Measurements from ENCODE around the gene SWI5. TPM values are rescaled to one million over a fixed set of nuclear protein-coding genes. Genes with fewer than 3 reads are reported as not detected.
A peak's percentile ranks its signal among the peaks of the same experiment; 100 is the strongest.
"Not testable (repeated sequence)": the region's sequence is repeated elsewhere in the genome, so short reads cannot be mapped to it uniquely, and the experiment has no call there.

The SWI5 gene
- total RNA-seq, 1 donor from 2014 or later, result 26.0 TPM

- no peak for TF ChIP-seq CTCF (IDR thresholded peaks at IDR 0.05; ENCODE audit: unreplicated experiment)
- H3K9me3 Mint-ChIP-seq, result no peaks in the 10 kb centered on the region
- H3K4me1 Mint-ChIP-seq, result peaks cover 47% of the 10 kb centered on the region
- DNase-seq (ENCODE audit: low spot score in 2 of 2, unreplicated experiment in 2 of 2), result no peak
- H3K4me3 Mint-ChIP-seq, result peak overlapping the region; percentile 94
- H3K27ac Mint-ChIP-seq, result peak overlapping the region; percentile 96
- peaks cover 5% of the 10 kb centered on the region for H3K36me3 Mint-ChIP-seq
- no peaks in the 10 kb centered on the region for H3K27me3 Mint-ChIP-seq (ENCODE audit: low read depth)
Observed at GRCh38 chr9:128276574-128277270, 646 bp downstream of the SWI5 start.

- H3K27me3 Mint-ChIP-seq (ENCODE audit: low read depth); DNase-seq (ENCODE audit: low spot score in 2 of 2, unreplicated experiment in 2 of 2); H3K9me3 Mint-ChIP-seq; H3K36me3 Mint-ChIP-seq: not testable (repeated sequence)
- H3K27ac Mint-ChIP-seq, result peak overlapping the region; percentile 90
- H3K4me3 Mint-ChIP-seq, result peak overlapping the region; percentile 14
- H3K4me1 Mint-ChIP-seq, result peaks cover 40% of the 10 kb centered on the region
Observed at GRCh38 chr9:128279088-128280073, 3.3 kb downstream of the SWI5 start.

GRCh38 chr9:128280084-128280622, 4.1 kb downstream of the SWI5 start:
- no peak for TF ChIP-seq CTCF (IDR thresholded peaks at IDR 0.05; ENCODE audit: unreplicated experiment)
- H3K27ac Mint-ChIP-seq, result peak overlapping the region; percentile 62
- H3K36me3 Mint-ChIP-seq, result peaks cover 2% of the 10 kb centered on the region
- H3K9me3 Mint-ChIP-seq, result no peaks in the 10 kb centered on the region
- H3K4me1 Mint-ChIP-seq, result peaks cover 33% of the 10 kb centered on the region
- no peak overlapping the region for H3K4me3 Mint-ChIP-seq
- no peak for DNase-seq (ENCODE audit: low spot score in 2 of 2, unreplicated experiment in 2 of 2)
- no peaks in the 10 kb centered on the region for H3K27me3 Mint-ChIP-seq (ENCODE audit: low read depth)

- no peak for TF ChIP-seq CTCF (IDR thresholded peaks at IDR 0.05; ENCODE audit: unreplicated experiment)
- DNase-seq (ENCODE audit: low spot score in 2 of 2, unreplicated experiment in 2 of 2), result no peak
- Mint-ChIP-seq H3K27me3 (ENCODE audit: low read depth) (no peaks in the 10 kb centered on the region), H3K4me3 (no peak overlapping the region), H3K27ac (no peak overlapping the region), H3K36me3 (peaks cover 6% of the 10 kb centered on the region), H3K4me1 (peaks cover 22% of the 10 kb centered on the region), H3K9me3 (no peaks in the 10 kb centered on the region)
Observed at GRCh38 chr9:128282500-128282899, 6.4 kb downstream of the SWI5 start.

- no peak for DNase-seq (ENCODE audit: low spot score in 2 of 2, unreplicated experiment in 2 of 2)
- H3K27me3 Mint-ChIP-seq (ENCODE audit: low read depth), result no peaks in the 10 kb centered on the region
- no peak for TF ChIP-seq CTCF (IDR thresholded peaks at IDR 0.05; ENCODE audit: unreplicated experiment)
- H3K4me1 Mint-ChIP-seq, result peaks cover 2% of the 10 kb centered on the region
- peaks cover 15% of the 10 kb centered on the region for H3K36me3 Mint-ChIP-seq
- no peaks in the 10 kb centered on the region for H3K9me3 Mint-ChIP-seq
- H3K27ac Mint-ChIP-seq, result no peak overlapping the region
- no peak overlapping the region for H3K4me3 Mint-ChIP-seq
Observed at GRCh38 chr9:128285033-128285784, 9.1 kb downstream of the SWI5 start.
